MM.1S (cell line): ENCODE data around the gene PLEKHG1.

Experiments
- CTCF ChIP-seq: fragments of 300-600 bp; sonication (generic); IDR thresholded peaks from 2 replicates; pipeline ENCODE4 v1.5.1; 2016; ENCODE audit warnings: antibody characterized with exemption, low read length, mixed read lengths
- EZH2 ChIP-seq: fragments of 300-600 bp; sonication (generic); optimal IDR thresholded peaks from 2 replicates; pipeline ENCODE3; 2017; ENCODE audit warnings: low read depth, mild to moderate bottlenecking, antibody characterized with exemption, low read length, mixed read lengths
- EZH2phosphoT487 ChIP-seq: fragments of 300-600 bp; sonication (generic); IDR thresholded peaks from 2 replicates; pipeline ENCODE4 v1.6.1; 2018; ENCODE audit warnings: antibody characterized with exemption, low read length

DNA sequence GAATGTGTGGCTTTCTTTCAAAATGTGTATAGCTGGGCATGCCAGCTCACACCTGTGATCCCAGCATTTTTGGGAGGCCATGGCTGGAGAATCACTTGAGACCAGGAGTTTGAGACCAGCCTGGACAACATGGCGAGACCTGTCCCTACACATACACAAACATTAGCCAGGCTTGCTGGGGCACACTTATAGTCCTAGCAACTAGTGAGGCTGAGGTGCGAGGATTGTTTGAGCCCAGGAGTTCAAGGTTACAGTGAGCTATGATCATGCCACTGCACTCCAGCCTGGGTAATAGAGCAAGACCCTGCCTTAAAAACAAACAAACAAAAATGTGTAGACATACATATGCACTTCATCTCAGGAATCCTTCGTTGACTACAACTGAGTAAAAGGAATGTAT lies 31.1 kb upstream of the PLEKHG1 start:
- TF ChIP-seq CTCF (no peak), EZH2 (no peak), EZH2phosphoT487 (no peak)
